Endodermal cell (in vitro differentiated cells): ENCODE results near the gene RPL19. TPM values are rescaled to one million over a fixed set of nuclear protein-coding genes. Genes with fewer than 3 reads are reported as not detected.

Experiments
- DNase-seq: peaks from one replicate; pipeline ENCODE4 v3.0.0-alpha.2; 2017
- H3K27ac ChIP-seq: 2 replicates; pipeline ENCODE4 v1.5.1; 2013; ENCODE audit warnings: mild to moderate bottlenecking, low read depth, low read length, moderate library complexity
- H3K27me3 ChIP-seq: 2 replicates; pipeline ENCODE4 v1.6.1; 2013; ENCODE audit warnings: mild to moderate bottlenecking, low read length, moderate library complexity; ENCODE audit not compliant: insufficient read depth, control insufficient read depth, poor library complexity, severe bottlenecking
- H3K36me3 ChIP-seq: 2 replicates; pipeline ENCODE4 v1.7.0; 2013; ENCODE audit warnings: mild to moderate bottlenecking, low read length, moderate library complexity; ENCODE audit not compliant: control insufficient read depth, insufficient read depth
- H3K4me1 ChIP-seq: one replicate; pipeline ENCODE4 v1.7.0; 2013; ENCODE audit warnings: low read length; ENCODE audit not compliant: control insufficient read depth, insufficient read depth
- H3K4me3 ChIP-seq: 2 replicates; pipeline ENCODE4 v1.5.1; 2013; ENCODE audit warnings: mild to moderate bottlenecking, low read length, moderate library complexity
- H3K9ac ChIP-seq: 2 replicates; pipeline ENCODE4 v1.6.1; 2013; ENCODE audit warnings: mild to moderate bottlenecking, low read length, moderate library complexity; ENCODE audit not compliant: poor library complexity, severe bottlenecking; ENCODE audit errors: extremely low read depth
- H3K9me3 ChIP-seq: 2 replicates; pipeline ENCODE4 v1.6.1; 2013; ENCODE audit warnings: mild to moderate bottlenecking, low read length, moderate library complexity; ENCODE audit not compliant: control insufficient read depth
- H3K27ac Mint-ChIP-seq: 2 replicates; pipeline ENCODE4 v1.8.0; 2020; ENCODE audit warnings: mixed read lengths
- H3K27me3 Mint-ChIP-seq: 2 replicates; pipeline ENCODE4 v1.8.0; 2021; ENCODE audit warnings: mild to moderate bottlenecking, mixed read lengths; ENCODE audit not compliant: insufficient read depth
- H3K36me3 Mint-ChIP-seq: 2 replicates; pipeline ENCODE4 v1.8.0; 2020; ENCODE audit warnings: low read depth, mixed read lengths
- H3K4me1 Mint-ChIP-seq: 2 replicates; pipeline ENCODE4 v1.8.0; 2020; ENCODE audit warnings: mixed read lengths
- H3K4me3 Mint-ChIP-seq: 2 replicates; pipeline ENCODE4 v1.8.0; 2020; ENCODE audit warnings: mild to moderate bottlenecking, moderate library complexity, mixed read lengths
- H3K9me3 Mint-ChIP-seq: 2 replicates; pipeline ENCODE4 v1.8.0; 2020; ENCODE audit warnings: mild to moderate bottlenecking, mixed read lengths
- WGBS, 2 experiments: methylation state at CpG; one replicate each; pipeline versions ENCODE4 v1.1.5 to v1.1.7; 2013; ENCODE audit warnings: missing lambda C conversion rate in 2 of 2, mixed read lengths in 1 of 2; ENCODE audit not compliant: insufficient coverage in 1 of 2, insufficient read length in 1 of 2; 5-methylcytosine and 5-hydroxymethylcytosine counted together
- total RNA-seq, 2 donors: library from RNA; stranded (reverse); fragmentation: NEBNext Ultra II Directional in 1 of 2; extraction: Animal tissue kit (Norgen Biotek cat#: 25700) in 1 of 2; gene quantifications; 2 replicates in 1 of 2; 3 replicates in 1 of 2; pipeline ENCODE4 v1.2.1, GENCODE V29; 2021
- TF ChIP-seq, protein P1 (sequence below): fragments of 200-600 bp; sonication (generic); conservative IDR thresholded peaks from 2 replicates; pipeline ENCODE4 v1.5.0; 2021; ENCODE audit warnings: antibody characterized with exemption, mild to moderate bottlenecking

RPL19 gene
- total RNA-seq, 2 donors from 2014 or later: 1,782 to 1,829 TPM

GRCh38 chr17:39161962-39162361, 38.1 kb upstream of the RPL19 start:
- TF ChIP-seq, protein P1, sequence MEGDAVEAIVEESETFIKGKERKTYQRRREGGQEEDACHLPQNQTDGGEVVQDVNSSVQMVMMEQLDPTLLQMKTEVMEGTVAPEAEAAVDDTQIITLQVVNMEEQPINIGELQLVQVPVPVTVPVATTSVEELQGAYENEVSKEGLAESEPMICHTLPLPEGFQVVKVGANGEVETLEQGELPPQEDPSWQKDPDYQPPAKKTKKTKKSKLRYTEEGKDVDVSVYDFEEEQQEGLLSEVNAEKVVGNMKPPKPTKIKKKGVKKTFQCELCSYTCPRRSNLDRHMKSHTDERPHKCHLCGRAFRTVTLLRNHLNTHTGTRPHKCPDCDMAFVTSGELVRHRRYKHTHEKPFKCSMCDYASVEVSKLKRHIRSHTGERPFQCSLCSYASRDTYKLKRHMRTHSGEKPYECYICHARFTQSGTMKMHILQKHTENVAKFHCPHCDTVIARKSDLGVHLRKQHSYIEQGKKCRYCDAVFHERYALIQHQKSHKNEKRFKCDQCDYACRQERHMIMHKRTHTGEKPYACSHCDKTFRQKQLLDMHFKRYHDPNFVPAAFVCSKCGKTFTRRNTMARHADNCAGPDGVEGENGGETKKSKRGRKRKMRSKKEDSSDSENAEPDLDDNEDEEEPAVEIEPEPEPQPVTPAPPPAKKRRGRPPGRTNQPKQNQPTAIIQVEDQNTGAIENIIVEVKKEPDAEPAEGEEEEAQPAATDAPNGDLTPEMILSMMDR: no peak
- Histone ChIP-seq H3K27me3 (peaks cover 22% of the 10 kb centered on the region), H3K36me3 (no peaks in the 10 kb centered on the region), H3K27ac (no peak overlapping the region), H3K9me3 (no peaks in the 10 kb centered on the region), H3K4me1 (no peaks in the 10 kb centered on the region), H3K4me3 (no peak overlapping the region), H3K9ac (no peak overlapping the region)
- 83 to 88% methylated on average over 1 to 2 of the region's 2 CpGs for WGBS, 2 experiments
- H3K9me3 Mint-ChIP-seq: no peaks in the 10 kb centered on the region
- H3K4me1 Mint-ChIP-seq: peaks cover 4% of the 10 kb centered on the region
- H3K36me3 Mint-ChIP-seq: no peaks in the 10 kb centered on the region
- DNase-seq: no peak
- H3K27ac Mint-ChIP-seq: no peak overlapping the region
- H3K27me3 Mint-ChIP-seq: peaks cover 34% of the 10 kb centered on the region
- no peak overlapping the region for H3K4me3 Mint-ChIP-seq

GRCh38 chr17:39164675-39165143, 35.4 kb upstream of the RPL19 start:
- DNase-seq: peak; percentile 99
- H3K9me3 ChIP-seq: no peaks in the 10 kb centered on the region
- H3K9ac ChIP-seq: no peak overlapping the region
- peaks cover 50% of the 10 kb centered on the region for H3K27me3 Mint-ChIP-seq
- WGBS, 2 experiments: 4 to 5% methylated on average over 15 of the region's 15 CpGs
- TF ChIP-seq, protein P1: peak; percentile 88
- H3K9me3 Mint-ChIP-seq: peaks cover 7% of the 10 kb centered on the region
- H3K4me1 Mint-ChIP-seq: peaks cover 4% of the 10 kb centered on the region
- H3K4me3 ChIP-seq: peak overlapping the region; percentile 87
- peak overlapping the region; percentile 77 for H3K4me3 Mint-ChIP-seq
- no peaks in the 10 kb centered on the region for H3K4me1 ChIP-seq
- no peaks in the 10 kb centered on the region for H3K36me3 Mint-ChIP-seq
- no peaks in the 10 kb centered on the region for H3K36me3 ChIP-seq
- no peak overlapping the region for H3K27ac ChIP-seq
- no peak overlapping the region for H3K27ac Mint-ChIP-seq
- H3K27me3 ChIP-seq: peaks cover 24% of the 10 kb centered on the region

DNA sequence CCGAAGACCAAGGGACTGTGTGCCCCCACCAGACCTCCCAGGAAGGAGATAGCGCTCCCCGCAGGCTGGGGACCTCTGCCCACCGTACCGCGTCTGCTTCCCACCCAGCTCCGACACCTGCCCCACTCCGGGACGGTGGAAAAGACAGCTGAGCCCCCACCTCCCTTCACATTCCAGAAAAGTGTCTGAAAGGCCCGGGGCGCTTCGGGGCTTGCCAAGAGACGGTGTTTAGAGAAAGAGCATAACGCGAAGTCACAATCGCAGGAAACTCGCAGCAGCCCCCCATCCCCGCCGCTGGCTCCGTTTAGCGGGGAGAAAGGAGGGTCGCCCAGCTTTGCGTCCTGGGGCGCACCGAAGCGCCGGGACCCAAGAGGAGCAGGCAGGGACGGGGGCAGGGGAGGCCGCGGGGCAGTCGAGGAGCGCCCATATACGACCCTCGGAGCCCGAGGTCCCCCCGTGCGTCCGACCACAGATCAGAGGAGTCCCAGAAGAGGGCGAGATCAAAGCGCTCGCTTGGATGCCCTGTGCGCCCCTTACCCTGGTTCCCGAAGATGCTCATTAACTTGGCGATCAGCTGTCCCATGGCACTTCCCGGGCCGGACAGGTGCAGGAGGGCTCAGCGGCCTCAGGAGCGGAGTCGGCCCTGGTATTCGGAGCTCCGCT, 34.8 kb upstream of the RPL19 start:
- Mint-ChIP-seq H3K9me3 (peaks cover 7% of the 10 kb centered on the region), H3K4me3 (peak overlapping the region; percentile 77), H3K27ac (no peak overlapping the region), H3K4me1 (peaks cover 4% of the 10 kb centered on the region), H3K36me3 (no peaks in the 10 kb centered on the region), H3K27me3 (peaks cover 50% of the 10 kb centered on the region)
- H3K36me3 ChIP-seq: no peaks in the 10 kb centered on the region
- H3K27ac ChIP-seq: no peak overlapping the region
- no peak overlapping the region for H3K9ac ChIP-seq
- TF ChIP-seq, protein P1: no peak
- H3K9me3 ChIP-seq: no peaks in the 10 kb centered on the region
- DNase-seq: peak; percentile 74
- WGBS, 2 experiments: 29 to 61% methylated on average over 34 to 51 of the region's 51 CpGs
- H3K27me3 ChIP-seq: peaks cover 24% of the 10 kb centered on the region
- H3K4me1 ChIP-seq: no peaks in the 10 kb centered on the region
- peak overlapping the region; percentile 87 for H3K4me3 ChIP-seq
